HG03432 (cell line): ENCODE data around the gene PIM3.

Experiments used
- ATAC-seq: cut with Tn5 transposase; IDR thresholded peaks from one replicate; pipeline ENCODE4 v1.9.1; 2021; ENCODE audit warnings: mild to moderate bottlenecking, moderate library complexity; ENCODE audit not compliant: unreplicated experiment

Gene PIM3

DNA sequence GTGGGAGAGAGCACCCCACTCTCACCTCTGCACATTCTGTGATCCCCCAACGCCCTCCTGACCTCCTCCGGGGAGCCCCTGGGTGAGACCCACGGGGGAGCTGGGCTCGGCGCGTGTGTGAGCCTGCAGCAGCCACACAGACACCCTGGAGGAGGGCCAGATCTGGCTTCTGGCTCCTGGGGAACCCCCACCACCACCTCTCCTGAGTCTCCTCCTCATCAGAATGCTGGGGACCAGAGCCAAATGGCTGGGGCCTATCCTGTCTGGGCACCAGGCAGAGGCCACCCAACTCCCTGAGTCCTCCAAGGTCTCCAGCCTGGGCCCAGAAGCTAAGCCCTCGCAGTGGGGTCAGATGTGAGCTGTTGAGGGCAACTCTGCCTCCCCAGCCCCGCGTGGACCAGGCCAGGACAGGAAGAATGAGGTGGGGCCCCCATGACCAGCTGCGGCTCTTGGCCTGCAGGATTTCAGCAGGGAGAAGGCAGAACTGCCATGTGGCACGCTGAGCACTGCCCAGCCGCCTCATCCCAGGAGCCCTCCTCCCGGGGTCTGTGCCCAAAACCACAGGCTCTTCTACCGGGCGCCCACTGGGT lies 5.5 kb upstream of the PIM3 start:
- no peak for ATAC-seq

DNA sequence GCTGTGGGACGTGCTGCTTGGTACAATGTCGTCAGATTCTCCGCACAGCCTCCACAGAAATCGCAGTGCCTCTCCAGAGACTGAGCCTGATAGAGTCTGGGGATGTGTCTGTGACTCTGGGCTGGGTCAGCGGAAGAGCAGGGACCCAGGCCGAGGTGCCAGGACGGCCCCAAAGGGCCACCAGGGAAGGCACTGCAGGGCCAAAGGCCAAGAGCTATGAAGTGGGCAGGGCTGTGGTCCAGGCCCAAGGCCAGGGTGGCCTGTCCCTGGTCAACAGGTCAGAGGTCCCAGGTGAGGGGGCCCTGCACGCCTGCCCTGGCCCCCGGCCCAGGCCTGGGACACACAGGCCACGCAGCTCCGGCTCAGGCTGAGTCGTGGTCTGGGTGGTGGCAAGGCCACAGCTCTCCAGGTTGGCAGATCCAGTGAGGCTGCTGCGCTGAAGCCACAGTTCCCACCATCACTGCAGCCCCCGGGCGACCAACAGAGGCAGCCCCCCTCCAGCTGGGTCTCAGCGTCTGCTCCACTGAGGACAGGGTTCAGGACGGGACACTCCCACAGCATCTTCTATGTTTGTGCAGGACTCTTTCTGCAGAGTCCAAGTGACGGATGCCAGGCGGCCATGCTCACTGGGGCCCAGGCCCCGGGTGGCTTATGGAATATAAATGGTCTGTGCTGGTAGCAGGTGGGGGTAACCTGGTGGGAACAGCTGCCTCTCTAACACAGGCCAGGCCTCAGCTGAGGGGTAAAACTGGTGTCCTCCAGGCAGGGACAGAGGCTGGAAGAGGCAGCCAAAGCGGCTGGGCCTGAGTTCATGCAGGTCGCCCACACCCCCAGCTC lies 4.8 kb upstream of the PIM3 start:
- ATAC-seq = no peak

DNA sequence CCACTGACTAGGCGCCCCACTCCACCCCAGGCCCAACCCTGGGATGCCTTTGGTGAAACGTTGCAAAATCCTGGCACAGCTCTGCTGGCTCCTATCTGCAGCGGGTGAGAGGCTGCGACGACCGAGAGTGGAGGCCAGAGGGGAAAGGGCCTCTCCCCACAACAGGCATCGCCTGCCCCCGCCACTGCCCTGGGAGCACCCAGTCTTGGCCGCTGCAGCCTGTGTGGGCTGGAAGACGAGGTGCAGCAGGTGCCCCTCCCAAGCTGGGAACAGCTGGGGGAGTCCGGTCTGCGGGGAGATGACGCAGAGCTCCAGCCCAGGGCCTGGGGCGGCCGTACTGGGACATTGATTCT lies 4.2 kb upstream of the PIM3 start:
- ATAC-seq = no peak

- no peak for ATAC-seq
Observed at GRCh38 chr22:49956914-49957825, 3.4 kb upstream of the PIM3 start.

DNA sequence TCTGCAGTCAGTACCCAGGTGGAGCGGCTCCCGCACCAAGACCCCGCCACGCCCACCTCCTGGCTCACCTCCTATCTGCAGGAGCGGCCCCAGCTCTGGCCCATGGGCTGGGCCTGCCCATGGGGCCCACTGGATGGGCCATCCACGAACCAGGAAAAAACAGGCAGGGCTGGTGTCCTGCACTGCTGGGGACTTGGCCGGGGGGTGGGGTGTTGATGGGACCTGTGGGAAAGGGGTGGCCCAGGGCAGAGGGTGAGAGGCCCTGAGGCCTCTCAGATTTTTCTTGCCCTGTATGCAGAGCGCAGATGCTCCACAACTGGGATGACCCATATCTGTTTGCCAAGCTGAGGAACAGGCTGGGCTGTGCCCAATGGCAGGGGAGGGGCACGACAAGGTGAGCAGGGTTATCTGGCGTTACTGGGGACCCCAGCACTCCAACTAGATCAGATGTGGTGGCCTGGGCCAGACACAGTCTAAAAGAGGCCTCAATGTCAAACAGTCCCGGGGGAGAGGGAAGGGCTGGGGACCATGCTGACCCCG lies 2.7 kb upstream of the PIM3 start:
- no peak for ATAC-seq

- ATAC-seq = no peak
Observed at GRCh38 chr22:49958366-49958921, 2.1 kb upstream of the PIM3 start.

GRCh38 chr22:49958931-49959781 lies 1.4 kb upstream of the PIM3 start:
- ATAC-seq = no peak

GRCh38 chr22:49959782-49960158 lies 802 bp upstream of the PIM3 start:
- no peak for ATAC-seq

GRCh38 chr22:49961005-49961600 lies 531 bp downstream of the PIM3 start:
- peak; percentile 2 for ATAC-seq

GRCh38 chr22:49961601-49962011 lies 1.0 kb downstream of the PIM3 start:
- no peak for ATAC-seq

DNA sequence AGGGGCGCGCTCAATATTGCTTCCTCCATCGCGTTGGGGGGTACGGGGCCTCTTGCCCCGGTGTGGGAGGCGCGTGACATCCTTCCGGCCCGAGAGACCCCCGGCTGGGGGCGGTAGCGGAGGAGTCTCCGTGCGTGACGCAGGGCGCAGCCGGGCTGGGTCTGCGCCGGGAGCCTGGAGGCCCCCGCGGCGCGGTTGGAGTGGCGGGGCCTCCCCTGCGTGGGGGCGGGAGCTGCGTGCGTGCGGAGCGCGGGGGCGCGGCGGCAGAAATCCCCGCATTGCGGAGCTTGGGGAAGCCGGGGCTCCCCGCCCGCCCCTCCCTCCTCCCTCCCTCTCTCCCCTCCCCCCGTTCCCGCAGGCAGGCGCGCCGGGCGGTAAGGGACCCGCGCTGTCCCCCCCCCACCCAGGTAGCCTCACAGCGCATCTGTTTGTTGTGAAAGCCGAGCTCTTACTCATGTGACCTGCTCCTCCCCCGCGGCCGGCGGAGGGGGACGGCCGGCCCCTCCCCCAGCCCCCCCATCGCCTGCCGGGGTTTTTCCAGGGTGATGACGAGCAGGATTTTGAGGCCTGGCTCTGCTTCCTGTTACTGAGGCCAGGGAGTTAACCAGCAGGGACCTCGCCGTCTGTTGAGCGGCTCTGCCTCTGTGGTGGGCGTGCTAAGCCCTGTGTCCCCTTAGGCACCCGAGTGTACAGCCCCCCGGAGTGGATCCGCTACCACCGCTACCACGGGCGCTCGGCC lies 1.6 kb downstream of the PIM3 start:
- peak; percentile 14 for ATAC-seq

DNA sequence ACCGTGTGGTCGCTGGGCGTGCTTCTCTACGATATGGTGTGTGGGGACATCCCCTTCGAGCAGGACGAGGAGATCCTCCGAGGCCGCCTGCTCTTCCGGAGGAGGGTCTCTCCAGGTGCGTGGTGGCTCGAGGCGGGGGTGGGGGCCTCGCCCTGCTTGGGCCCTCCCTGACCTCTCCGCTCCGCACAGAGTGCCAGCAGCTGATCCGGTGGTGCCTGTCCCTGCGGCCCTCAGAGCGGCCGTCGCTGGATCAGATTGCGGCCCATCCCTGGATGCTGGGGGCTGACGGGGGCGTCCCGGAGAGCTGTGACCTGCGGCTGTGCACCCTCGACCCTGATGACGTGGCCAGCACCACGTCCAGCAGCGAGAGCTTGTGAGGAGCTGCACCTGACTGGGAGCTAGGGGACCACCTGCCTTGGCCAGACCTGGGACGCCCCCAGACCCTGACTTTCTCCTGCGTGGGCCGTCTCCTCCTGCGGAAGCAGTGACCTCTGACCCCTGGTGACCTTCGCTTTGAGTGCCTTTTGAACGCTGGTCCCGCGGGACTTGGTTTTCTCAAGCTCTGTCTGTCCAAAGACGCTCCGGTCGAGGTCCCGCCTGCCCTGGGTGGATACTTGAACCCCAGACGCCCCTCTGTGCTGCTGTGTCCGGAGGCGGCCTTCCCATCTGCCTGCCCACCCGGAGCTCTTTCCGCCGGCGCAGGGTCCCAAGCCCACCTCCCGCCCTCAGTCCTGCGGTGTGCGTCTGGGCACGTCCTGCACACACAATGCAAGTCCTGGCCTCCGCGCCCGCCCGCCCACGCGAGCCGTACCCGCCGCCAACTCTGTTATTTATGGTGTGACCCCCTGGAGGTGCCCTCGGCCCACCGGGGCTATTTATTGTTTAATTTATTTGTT lies 2.4 kb downstream of the PIM3 start:
- no peak for ATAC-seq

DNA sequence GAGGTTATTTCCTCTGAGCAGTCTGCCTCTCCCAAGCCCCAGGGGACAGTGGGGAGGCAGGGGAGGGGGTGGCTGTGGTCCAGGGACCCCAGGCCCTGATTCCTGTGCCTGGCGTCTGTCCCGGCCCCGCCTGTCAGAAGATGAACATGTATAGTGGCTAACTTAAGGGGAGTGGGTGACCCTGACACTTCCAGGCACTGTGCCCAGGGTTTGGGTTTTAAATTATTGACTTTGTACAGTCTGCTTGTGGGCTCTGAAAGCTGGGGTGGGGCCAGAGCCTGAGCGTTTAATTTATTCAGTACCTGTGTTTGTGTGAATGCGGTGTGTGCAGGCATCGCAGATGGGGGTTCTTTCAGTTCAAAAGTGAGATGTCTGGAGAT lies 3.1 kb downstream of the PIM3 start:
- ATAC-seq = no peak

GRCh38 chr22:49964136-49965090 lies 3.8 kb downstream of the PIM3 start:
- no peak for ATAC-seq

- ATAC-seq = no peak
Observed at GRCh38 chr22:49965091-49966040, 4.8 kb downstream of the PIM3 start.
